SK-N-SH (cell line): ENCODE measurements around the gene SUMO2. TPM values are rescaled to one million over a fixed set of nuclear protein-coding genes. Genes with fewer than 3 reads are reported as not detected.
"Not testable (repeated sequence)": the region's sequence is repeated elsewhere in the genome, so short reads cannot be mapped to it uniquely, and the experiment has no call there.

Source experiments
- CTCF ChIA-PET: fragments of 300-600, 350-600 bp; formaldehyde crosslinking; extraction: SDS; loops from one replicate; lab custom pipeline; 2021; lab: Yijun Ruan, JAX
- POLR2A ChIA-PET: fragments of 350-600 bp; sonication (Branson Sonifier 250); formaldehyde crosslinking; extraction: SDS; loops from one replicate; lab custom pipeline; 2020; ENCODE audit warnings: antibody characterized with exemption, inconsistent platforms; lab: Yijun Ruan, JAX
- DNase-seq: peaks from one replicate; pipeline ENCODE4 v3.0.0; 2012
- H2AFZ ChIP-seq: fragments of 200-600 bp; sonication (generic); 2 replicates; pipeline ENCODE4 v1.8.1; 2016; ENCODE audit warnings: antibody characterized with exemption, mild to moderate bottlenecking, low read depth
- H3F3A ChIP-seq: fragments of 200-600 bp; sonication (generic); replicated peaks from 2 replicates; pipeline ENCODE3; 2016; ENCODE audit warnings: antibody characterized with exemption, mild to moderate bottlenecking; ENCODE audit not compliant: insufficient read depth
- H3K27ac ChIP-seq, 2 experiments: fragments of 200-500 bp in 1 of 2; fragments of 200-600 bp in 1 of 2; sonication (Bioruptor generic) in 1 of 2; sonication (generic), shearing (Covaris generic) in 1 of 2; 2 replicates each; pipeline versions ENCODE4 v1.5.1 to v1.6.1; 2014 to 2016; ENCODE audit warnings: low read depth in 2 of 2, inconsistent platforms in 1 of 2, low read length in 1 of 2, mild to moderate bottlenecking in 1 of 2, mixed read lengths in 1 of 2
- H3K27me3 ChIP-seq: fragments of 200-600 bp; sonication (generic), shearing (Covaris generic); 2 replicates; pipeline ENCODE4 v1.6.1; 2016; ENCODE audit warnings: mixed run types; ENCODE audit not compliant: insufficient read depth
- H3K36me3 ChIP-seq, 2 experiments: fragments of 200-500 bp in 1 of 2; fragments of 200-600 bp in 1 of 2; sonication (Bioruptor generic) in 1 of 2; sonication (generic) in 1 of 2; replicated peaks in 1 of 2; 2 replicates each; pipeline versions ENCODE3 to v1.5.1; 2014 to 2016; ENCODE audit warnings: low read length in 1 of 2, mild to moderate bottlenecking in 1 of 2; ENCODE audit not compliant: insufficient read depth in 2 of 2, control insufficient read depth in 1 of 2
- H3K4me1 ChIP-seq, 2 experiments: fragments of 200-500 bp in 1 of 2; fragments of 200-600 bp in 1 of 2; sonication (Bioruptor generic) in 1 of 2; sonication (generic), shearing (Covaris generic) in 1 of 2; 2 replicates each; pipeline versions ENCODE4 v1.5.1 to v1.6.1; 2014 to 2016; ENCODE audit warnings: low read depth in 1 of 2, low read length in 1 of 2, mixed run types in 1 of 2; ENCODE audit not compliant: insufficient read depth in 2 of 2, control insufficient read depth in 1 of 2
- H3K4me2 ChIP-seq: fragments of 200-600 bp; sonication (generic), shearing (Covaris generic); 2 replicates; pipeline ENCODE4 v1.6.1; 2017; ENCODE audit warnings: mixed run types
- H3K4me3 ChIP-seq, 2 experiments: fragments of 200-500 bp in 1 of 2; fragments of 200-600 bp in 1 of 2; sonication (Bioruptor generic) in 1 of 2; sonication (generic), shearing (Covaris generic) in 1 of 2; 2 replicates each; pipeline versions ENCODE4 v1.5.1 to v1.8.1; 2014 to 2016; ENCODE audit warnings: low read depth in 2 of 2, inconsistent platforms in 1 of 2, low read length in 1 of 2, mild to moderate bottlenecking in 1 of 2, mixed read lengths in 1 of 2, moderate library complexity in 1 of 2
- H3K79me2 ChIP-seq: fragments of 200-600 bp; sonication (generic); 2 replicates; pipeline ENCODE4 v1.8.1; 2017; ENCODE audit warnings: mild to moderate bottlenecking; ENCODE audit not compliant: insufficient read depth
- H3K9ac ChIP-seq: fragments of 200-600 bp; sonication (generic); 2 replicates; pipeline ENCODE4 v1.6.1; 2017; ENCODE audit warnings: mixed run types
- H3K9me2 ChIP-seq: fragments of 200-600 bp; sonication (generic); 2 replicates; pipeline ENCODE4 v1.6.1; 2017; ENCODE audit warnings: mixed run types
- H3K9me3 ChIP-seq: fragments of 200-600 bp; sonication (generic); 2 replicates; pipeline ENCODE4 v1.6.1; 2017; ENCODE audit warnings: mixed run types, mild to moderate bottlenecking, moderate library complexity
- H4K20me1 ChIP-seq: fragments of 200-600 bp; sonication (generic); 2 replicates; pipeline ENCODE4 v1.6.1; 2017; ENCODE audit warnings: mild to moderate bottlenecking, mixed run types; ENCODE audit not compliant: insufficient read depth
- CHD2 ChIP-seq: fragments of 150-350 bp; IDR thresholded peaks from 2 replicates; pipeline ENCODE4 v1.6.1; 2018; ENCODE audit warnings: low read length; ENCODE audit not compliant: partially characterized antibody
- JUND ChIP-seq: IDR thresholded peaks from 2 replicates; pipeline ENCODE4 v1.4.0; 2012
- POLR2AphosphoS5 ChIP-seq: IDR thresholded peaks from 2 replicates; pipeline ENCODE4 v1.6.1; 2012; ENCODE audit warnings: low read depth, low read length
- WGBS: methylation state at CpG from one replicate; pipeline ENCODE4 v1.1.6; 2017; ENCODE audit warnings: low lambda C conversion rate; 5-methylcytosine and 5-hydroxymethylcytosine counted together
- polyA plus RNA-seq, 3 experiments: library from polyadenylated mRNA; depleted of rRNA; stranded (reverse); fragments of >200 nt; gene quantifications; 2 replicates each; pipeline ENCODE4 v1.2.3, GENCODE V29; 2012

The SUMO2 gene
- polyA plus RNA-seq, 1 of the 3 experiments (the other 2 are of a cell fraction): 114 TPM

- not testable (repeated sequence) for H3K4me3 ChIP-seq, H3K9ac ChIP-seq, H3K9me2 ChIP-seq, DNase-seq, H2AFZ ChIP-seq, H3K4me2 ChIP-seq, H3K9me3 ChIP-seq, H3K27ac ChIP-seq, H3K27me3 ChIP-seq
- ChIA-PET POLR2A (interaction anchor here (0.6 to 1.1 kb wide), 3 partner anchors 9 to 475 kb away, joined by 3 to 4 read pairs (median 3); no protein-coding TSS in a partner anchor), CTCF (interaction anchor here (1.2 to 19.6 kb wide), 6 partner anchors 8 to 69 kb away, joined by 3 to 422 read pairs (median 4); partner anchors contain the start of gene ARMC7)
- peaks cover 38% of the 10 kb centered on the region; the same call in 1 of the 2 replicates for H3K79me2 ChIP-seq
- peaks cover 13% of the 10 kb centered on the region; the same call in 1 of the 2 replicates for H4K20me1 ChIP-seq
- 90% methylated on average over 14 of the region's 14 CpGs for WGBS
- peak; percentile 18; the same call in 1 of the 2 replicates for TF ChIP-seq POLR2AphosphoS5
- TF ChIP-seq JUND: peak; percentile 34; the same call in 1 of the 2 replicates
- H3K4me1 ChIP-seq: peaks cover 5 to 16% of the 10 kb centered on the region in 2 experiments; a peak in 2 of 4 replicates
- peaks cover 57% of the 10 kb centered on the region for H3F3A ChIP-seq
- H3K36me3 ChIP-seq: peaks cover 31 to 40% of the 10 kb centered on the region in 2 experiments
Measured at GRCh38 chr17:75133607-75134347, 49.0 kb downstream of the SUMO2 start.

- no peak overlapping the region for H3K4me2 ChIP-seq
- H3K27ac ChIP-seq: no peak overlapping the region
Measured at GRCh38 chr17:75133001-75133400, 49.8 kb downstream of the SUMO2 start.

GRCh38 chr17:75132018-75133000 is 50.5 kb downstream of the SUMO2 start:
- CTCF ChIA-PET: interaction anchor here (0.6 to 19.6 kb wide), 34 partner anchors 8 to 267 kb away, joined by 3 to 422 read pairs (median 8); partner anchors contain the start of genes ARMC7, ATP5PD, JPT1 and KCTD2
- WGBS: 89% methylated on average over 40 of the region's 40 CpGs

More at GRCh38 chr17:75133001-75133400, 49.8 kb downstream of the SUMO2 start:
- peaks cover 9% of the 10 kb centered on the region; the same call in 1 of the 2 replicates for H4K20me1 ChIP-seq
- no peaks in the 10 kb centered on the region for H3K27me3 ChIP-seq
- no peak for DNase-seq
- no peak overlapping the region for H3K4me3 ChIP-seq
- H3F3A ChIP-seq: peaks cover 52% of the 10 kb centered on the region
- peaks cover 31 to 33% of the 10 kb centered on the region in 2 experiments for H3K36me3 ChIP-seq
- ChIA-PET CTCF (interaction anchor here (1.2 to 19.6 kb wide), 8 partner anchors 9 to 172 kb away, joined by 4 to 422 read pairs (median 18); partner anchors contain the start of gene ARMC7), POLR2A (interaction anchor here (0.9 to 2.5 kb wide), 4 partner anchors 9 to 29 kb away, joined by 3 to 12 read pairs (median 6); partner anchors contain the start of genes ARMC7 and JPT1)
- H3K4me1 ChIP-seq: peaks cover 5 to 16% of the 10 kb centered on the region in 2 experiments; a peak in 2 of 4 replicates
- 97% methylated on average over 3 of the region's 3 CpGs for WGBS
- H3K9ac ChIP-seq: no peak overlapping the region
- H2AFZ ChIP-seq: no peak overlapping the region
- H3K9me3 ChIP-seq: no peaks in the 10 kb centered on the region
- H3K79me2 ChIP-seq: peaks cover 30% of the 10 kb centered on the region; the same call in 1 of the 2 replicates
- H3K9me2 ChIP-seq: no peaks in the 10 kb centered on the region
- TF ChIP-seq POLR2AphosphoS5: 0 out of 2 replicates have a peak, but pooled peaks have one; percentile 19
- TF ChIP-seq CHD2: no peak
- TF ChIP-seq, all 33 proteins: peak for 1

More at GRCh38 chr17:75132018-75133000, 50.5 kb downstream of the SUMO2 start:
- H3K36me3 ChIP-seq: peaks cover 30 to 31% of the 10 kb centered on the region in 2 experiments
- not testable (repeated sequence) for DNase-seq, H3K27me3 ChIP-seq, H4K20me1 ChIP-seq, H3K9me2 ChIP-seq, H3K9me3 ChIP-seq
- peaks cover 53% of the 10 kb centered on the region for H3F3A ChIP-seq
- peak overlapping the region; percentile 78 to 90 for H3K27ac ChIP-seq
- peak overlapping the region; percentile 96 for H3K4me2 ChIP-seq
- H2AFZ ChIP-seq: peak overlapping the region; percentile 98
- H3K4me3 ChIP-seq: peak overlapping the region; percentile 64 to 88
- H3K79me2 ChIP-seq: peaks cover 25% of the 10 kb centered on the region; the same call in 1 of the 2 replicates
- peak overlapping the region; percentile 90 for H3K9ac ChIP-seq
- peaks cover 5 to 16% of the 10 kb centered on the region in 2 experiments; a peak in 2 of 4 replicates for H3K4me1 ChIP-seq
- POLR2A ChIA-PET: interaction anchor here (0.6 to 2.5 kb wide), 14 partner anchors 8 to 160 kb away, joined by 3 to 22 read pairs (median 8); partner anchors contain the start of genes ARMC7, HID1, JPT1 and NUP85
